Brain microvascular endothelial cell (primary cell): ENCODE measurements around the gene DHRS3.
"Not testable (repeated sequence)": the region's sequence is repeated elsewhere in the genome, so short reads cannot be mapped to it uniquely, and the experiment has no call there.

Experiments used
- DNase-seq: peaks from one replicate; pipeline ENCODE4 v3.0.0-alpha.2; 2020
- H3K27ac ChIP-seq: fragments of 250-450 bp; sonication (Bioruptor Pico); 2 replicates; pipeline ENCODE4 v1.5.1; 2020; ENCODE audit warnings: mild to moderate bottlenecking, moderate library complexity
- H3K27me3 ChIP-seq: fragments of 250-450 bp; sonication (Bioruptor Pico); replicated peaks from 2 replicates; pipeline ENCODE4 v1.5.1; 2020; ENCODE audit warnings: mild to moderate bottlenecking
- H3K36me3 ChIP-seq: fragments of 250-450 bp; sonication (Bioruptor Pico); replicated peaks from 2 replicates; pipeline ENCODE4 v1.5.1; 2020; ENCODE audit warnings: mild to moderate bottlenecking
- H3K4me3 ChIP-seq: 2 replicates; pipeline ENCODE4 v1.5.1; 2011; ENCODE audit warnings: low read depth, mild to moderate bottlenecking, control low read depth, low read length, moderate library complexity
- in situ Hi-C: cut with HindIII; loops from 2 replicates; pipeline ENCODE4 v1.10.0; 2017; ENCODE audit warnings: low sequenced_read_pairs, low pct_ligation_motif_present
- TF ChIP-seq, protein P1 (sequence below): IDR thresholded peaks from 2 replicates; pipeline ENCODE4 v1.5.1; 2011; ENCODE audit warnings: low read depth, mild to moderate bottlenecking, moderate library complexity, low read length, control low read depth, inconsistent platforms; ENCODE audit errors: missing control alignments

The DHRS3 gene

DNA sequence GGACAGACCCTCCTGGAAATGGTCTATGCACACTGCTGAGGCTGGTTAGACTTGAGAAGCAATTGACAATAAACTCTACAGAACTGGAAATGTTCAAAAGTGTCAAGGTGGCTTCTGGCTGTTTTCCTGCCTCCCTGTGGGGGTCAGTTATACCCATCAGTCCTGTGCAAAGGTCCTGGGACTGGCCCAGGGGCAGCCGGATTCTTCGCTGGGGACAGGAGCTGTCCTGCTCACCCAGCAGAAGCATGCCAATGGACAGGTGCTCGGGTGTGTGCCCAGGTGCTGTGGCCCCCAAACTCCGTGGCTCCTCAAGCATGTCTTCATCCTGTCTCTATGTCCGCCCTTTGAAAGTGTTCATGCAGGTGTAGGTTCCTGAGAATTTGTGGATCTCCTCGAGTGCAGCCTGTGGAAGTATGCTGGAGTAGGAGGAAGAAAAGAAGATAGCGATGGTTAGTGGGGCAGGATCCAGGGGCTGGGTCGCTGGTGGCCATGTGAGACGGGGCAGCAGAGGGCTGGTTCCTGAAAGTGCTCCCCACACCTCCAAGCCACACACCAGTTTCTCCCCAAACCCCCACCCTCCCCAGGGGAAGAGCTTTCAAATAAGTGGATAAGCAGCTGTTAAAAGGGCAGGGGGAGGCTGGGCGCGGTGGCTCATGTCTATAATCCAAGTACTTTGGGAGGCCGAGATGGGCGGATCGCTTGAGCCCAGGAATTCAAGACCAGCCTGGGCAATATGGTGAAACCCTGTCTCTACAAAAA, 49.8 kb downstream of the DHRS3 start:
- H3K36me3 ChIP-seq = peaks cover 71% of the 10 kb centered on the region
- TF ChIP-seq, protein P1, sequence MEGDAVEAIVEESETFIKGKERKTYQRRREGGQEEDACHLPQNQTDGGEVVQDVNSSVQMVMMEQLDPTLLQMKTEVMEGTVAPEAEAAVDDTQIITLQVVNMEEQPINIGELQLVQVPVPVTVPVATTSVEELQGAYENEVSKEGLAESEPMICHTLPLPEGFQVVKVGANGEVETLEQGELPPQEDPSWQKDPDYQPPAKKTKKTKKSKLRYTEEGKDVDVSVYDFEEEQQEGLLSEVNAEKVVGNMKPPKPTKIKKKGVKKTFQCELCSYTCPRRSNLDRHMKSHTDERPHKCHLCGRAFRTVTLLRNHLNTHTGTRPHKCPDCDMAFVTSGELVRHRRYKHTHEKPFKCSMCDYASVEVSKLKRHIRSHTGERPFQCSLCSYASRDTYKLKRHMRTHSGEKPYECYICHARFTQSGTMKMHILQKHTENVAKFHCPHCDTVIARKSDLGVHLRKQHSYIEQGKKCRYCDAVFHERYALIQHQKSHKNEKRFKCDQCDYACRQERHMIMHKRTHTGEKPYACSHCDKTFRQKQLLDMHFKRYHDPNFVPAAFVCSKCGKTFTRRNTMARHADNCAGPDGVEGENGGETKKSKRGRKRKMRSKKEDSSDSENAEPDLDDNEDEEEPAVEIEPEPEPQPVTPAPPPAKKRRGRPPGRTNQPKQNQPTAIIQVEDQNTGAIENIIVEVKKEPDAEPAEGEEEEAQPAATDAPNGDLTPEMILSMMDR = no peak
- no peak for DNase-seq
- H3K27me3 ChIP-seq = no peaks in the 10 kb centered on the region
- H3K4me3 ChIP-seq = no peak overlapping the region
- in situ Hi-C loops = no loop called here
- no peak overlapping the region for H3K27ac ChIP-seq

DNA sequence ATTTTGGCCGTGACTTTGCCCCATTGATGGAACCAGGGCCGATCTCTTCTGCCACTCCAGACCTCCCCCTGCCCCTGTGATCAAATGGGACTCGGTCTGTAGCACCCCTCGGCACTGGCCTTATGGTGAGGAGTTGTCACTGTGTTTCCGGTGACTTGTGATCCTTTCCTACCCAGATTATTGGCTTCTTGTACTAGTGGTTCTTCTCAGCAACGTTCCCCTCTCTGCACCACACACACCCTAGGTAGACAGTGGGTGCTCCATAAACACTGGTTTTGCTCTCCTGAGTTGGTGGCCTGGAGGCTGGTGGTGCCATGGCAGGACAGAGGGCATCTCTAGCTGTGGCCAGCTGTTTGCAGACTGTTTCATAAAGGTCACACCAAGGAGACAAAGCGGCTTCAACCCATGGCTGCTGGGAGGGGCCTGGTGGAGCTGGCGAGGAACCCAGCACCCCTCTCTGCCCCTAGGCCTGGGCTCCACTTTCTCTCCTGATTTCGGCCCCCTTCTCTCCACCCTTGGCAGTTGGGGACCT, 50.7 kb downstream of the DHRS3 start:
- no peak for DNase-seq
- Histone ChIP-seq H3K27me3 (no peaks in the 10 kb centered on the region), H3K36me3 (peaks cover 63% of the 10 kb centered on the region), H3K27ac (no peak overlapping the region), H3K4me3 (no peak overlapping the region)
- TF ChIP-seq, protein P1 = no peak
- in situ Hi-C loops = no loop called here

DNA sequence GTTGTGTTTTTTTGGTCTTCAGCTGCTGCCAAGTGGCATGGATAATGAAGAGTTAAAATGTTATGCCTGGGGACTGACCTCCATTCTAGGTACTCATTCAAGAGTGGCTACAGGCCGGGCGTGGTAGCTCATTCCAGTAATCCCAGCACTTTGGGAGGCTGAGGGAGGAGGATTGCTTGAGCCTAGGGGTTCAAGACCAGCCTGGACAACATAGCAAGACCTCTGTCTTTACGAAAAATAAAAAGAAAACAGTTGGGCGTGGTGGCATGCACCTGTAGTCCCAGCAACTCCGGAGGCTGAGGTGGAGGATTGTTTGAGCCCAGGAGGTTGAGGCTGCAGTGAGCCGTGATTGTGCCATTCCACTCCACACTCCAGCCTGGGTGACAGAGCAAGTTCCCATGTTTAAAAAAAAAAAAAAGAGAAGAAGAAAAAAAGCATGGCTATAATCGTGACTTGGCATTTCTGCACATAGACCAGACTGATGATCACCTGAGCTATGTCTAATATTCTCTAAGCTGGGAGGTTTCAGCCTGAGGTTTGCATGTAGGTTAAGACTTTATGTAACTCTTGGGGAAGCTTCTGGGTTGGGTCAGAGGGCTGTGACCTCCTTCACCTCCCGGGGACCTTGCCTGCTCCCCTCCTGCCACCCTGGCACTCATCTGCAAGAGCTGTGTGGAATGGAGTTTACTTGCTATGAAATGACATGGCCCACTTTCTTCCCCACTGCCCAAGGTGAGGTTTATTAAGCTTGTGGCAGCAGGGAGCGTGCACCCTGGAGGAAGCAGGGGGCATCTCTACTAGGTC, 51.3 kb downstream of the DHRS3 start:
- in situ Hi-C loops = no loop called here
- no peaks in the 10 kb centered on the region for H3K27me3 ChIP-seq

DNA sequence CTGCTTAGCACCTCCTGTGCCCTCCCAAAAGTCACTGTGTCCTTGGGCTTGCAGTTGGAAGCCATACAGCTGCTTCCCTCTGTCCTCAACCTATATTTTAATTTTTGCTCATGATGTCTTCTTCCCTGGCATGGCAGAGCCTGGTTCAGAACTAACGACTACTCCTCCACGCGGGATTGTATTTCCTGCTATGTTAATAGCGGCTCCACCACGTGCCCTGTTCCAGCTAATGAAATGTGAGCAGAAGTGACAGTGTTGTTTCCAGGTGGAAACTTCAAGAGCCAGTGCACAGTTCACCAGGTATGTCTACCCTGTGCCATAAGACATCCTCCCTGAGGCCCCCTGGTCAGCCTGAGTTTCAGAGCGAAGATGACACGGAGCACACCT, 52.1 kb downstream of the DHRS3 start:
- Histone ChIP-seq H3K36me3 (peaks cover 49% of the 10 kb centered on the region), H3K27me3 (no peaks in the 10 kb centered on the region), H3K27ac (no peak overlapping the region), H3K4me3 (no peak overlapping the region)
- TF ChIP-seq, protein P1 = no peak
- in situ Hi-C loops = no loop called here
- no peak for DNase-seq

More for the DNA sequence above, 51.3 kb downstream of the DHRS3 start:
- DNase-seq = no peak
- no peak overlapping the region for H3K4me3 ChIP-seq
- peaks cover 56% of the 10 kb centered on the region for H3K36me3 ChIP-seq
- H3K27ac ChIP-seq = no peak overlapping the region
- TF ChIP-seq, protein P1 = no peak

DNA sequence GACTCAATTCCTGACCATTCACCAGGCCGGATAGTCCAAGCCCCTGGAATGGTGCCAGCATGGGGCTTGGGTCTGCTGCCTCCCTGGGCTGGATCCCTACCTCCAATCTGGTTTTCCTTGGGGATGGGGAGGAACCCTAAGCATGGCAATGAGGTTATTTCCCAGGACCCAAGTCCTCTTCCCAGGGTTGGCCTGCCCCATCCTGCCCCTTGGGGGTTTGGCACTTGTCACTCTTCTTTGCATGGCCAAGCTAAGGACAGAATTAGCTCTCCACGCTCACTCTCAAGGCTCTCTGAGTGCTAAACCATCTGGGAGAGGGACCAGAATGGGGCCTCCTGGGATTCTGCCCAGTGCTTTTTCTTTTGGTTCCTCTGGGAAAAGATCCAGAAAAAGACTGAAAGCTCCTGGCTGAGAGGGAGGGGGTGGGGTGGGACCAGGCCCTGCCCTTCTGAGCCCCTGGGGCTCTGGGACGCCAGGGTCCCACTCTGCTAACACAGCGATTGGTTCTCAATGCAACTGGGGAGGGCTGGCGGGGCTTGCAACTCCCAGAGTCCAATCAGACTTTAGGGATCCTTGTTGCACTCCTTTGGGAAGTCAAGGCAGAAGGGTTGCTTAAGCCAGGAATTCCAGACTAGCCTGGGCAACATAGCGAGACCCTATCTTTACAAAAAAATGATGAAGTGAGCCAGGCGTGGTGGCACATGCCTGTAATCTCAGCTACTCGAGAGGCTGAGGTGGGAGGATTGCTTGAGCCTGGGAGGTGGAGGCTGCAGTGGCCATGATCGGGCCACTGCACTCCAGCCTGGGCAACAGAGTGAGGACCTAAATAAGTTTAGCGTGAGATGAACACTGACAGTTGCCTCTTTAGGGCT, 52.7 kb downstream of the DHRS3 start:
- no peak for DNase-seq
- in situ Hi-C loops = no loop called here
- Histone ChIP-seq H3K4me3 (no peak overlapping the region), H3K27me3 (no peaks in the 10 kb centered on the region), H3K36me3 (peaks cover 42% of the 10 kb centered on the region), H3K27ac (peak overlapping the region; percentile 14)
- TF ChIP-seq, protein P1 = no peak

DNA sequence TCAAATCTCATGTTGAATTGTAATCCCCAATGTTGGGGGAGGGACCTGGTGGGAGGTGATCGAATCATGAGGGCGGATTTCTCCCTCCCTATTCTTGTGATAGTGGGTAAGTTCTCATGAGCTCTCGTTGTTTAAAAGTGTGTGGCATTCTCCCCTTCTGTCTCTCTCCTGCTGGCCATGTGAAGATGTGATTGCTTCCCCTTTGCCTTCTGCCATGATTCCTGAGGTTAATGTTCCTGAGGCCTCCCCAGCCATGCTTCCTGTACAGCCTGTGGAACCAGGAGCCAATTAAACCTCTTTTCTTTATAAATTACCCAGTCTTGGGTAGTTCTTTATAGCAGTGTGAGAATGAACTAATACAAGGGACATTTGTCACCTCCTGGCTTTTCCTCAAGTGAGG, 53.8 kb downstream of the DHRS3 start:
- H3K4me3 ChIP-seq, H3K27me3 ChIP-seq, H3K27ac ChIP-seq, DNase-seq, in situ Hi-C loops: not testable (repeated sequence)
- peaks cover 33% of the 10 kb centered on the region for H3K36me3 ChIP-seq
